Activated CD4-positive, CD25-positive, alpha-beta regulatory T cell treated with anti-CD3 and anti-CD28 coated beads, Interleukin-2, amount 50 U/mL, for 24 hours (primary cell): Measurements from ENCODE around the gene AFDN.

Experiments
- ATAC-seq, 2 donors: fragments of 150-1000 bp; cut with Tn5 transposase; one replicate each; pipeline ENCODE4 v1.10.0; 2021; ENCODE audit warnings: mild to moderate bottlenecking in 1 of 2, moderate library complexity in 1 of 2

Gene AFDN

DNA sequence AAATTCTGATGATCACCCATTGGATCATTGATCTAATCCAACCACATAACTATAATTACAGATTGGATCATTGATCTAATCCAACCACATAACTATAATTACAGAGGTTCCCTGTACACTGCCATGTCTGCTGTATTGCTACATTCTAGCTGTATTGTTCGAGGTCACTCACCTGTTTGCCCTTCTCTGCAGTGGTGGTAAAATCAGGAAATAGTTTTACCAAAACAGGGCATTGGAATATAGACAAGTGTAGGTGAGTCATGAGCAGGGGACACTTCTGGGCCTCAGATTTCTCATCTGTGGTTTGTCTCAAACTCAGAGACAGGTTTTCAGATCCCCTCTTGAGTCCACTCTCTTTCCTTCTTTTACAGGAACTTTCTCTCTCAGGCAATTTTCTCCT, 9.0 kb upstream of the AFDN start:
- no peak for ATAC-seq

DNA sequence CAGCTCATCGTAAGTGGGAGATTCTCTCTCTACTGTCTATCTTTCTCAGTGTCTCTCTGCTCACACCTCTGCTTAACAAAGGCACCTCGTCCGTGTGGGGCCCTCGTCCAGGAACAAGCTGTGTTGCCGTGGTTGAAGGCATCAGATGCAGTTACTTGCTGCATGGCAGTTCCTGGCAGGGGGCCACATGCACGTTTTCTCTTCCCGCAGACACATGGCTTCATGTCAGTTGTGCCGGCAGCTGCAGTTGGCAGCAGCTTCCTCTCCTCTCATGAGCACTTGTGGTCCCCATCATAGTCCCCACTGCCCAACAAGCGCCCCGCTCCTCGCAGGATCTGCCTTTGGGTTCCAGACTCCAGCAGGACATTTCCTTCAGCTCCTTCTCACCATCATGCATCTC, 7.1 kb upstream of the AFDN start:
- no peak for ATAC-seq

DNA sequence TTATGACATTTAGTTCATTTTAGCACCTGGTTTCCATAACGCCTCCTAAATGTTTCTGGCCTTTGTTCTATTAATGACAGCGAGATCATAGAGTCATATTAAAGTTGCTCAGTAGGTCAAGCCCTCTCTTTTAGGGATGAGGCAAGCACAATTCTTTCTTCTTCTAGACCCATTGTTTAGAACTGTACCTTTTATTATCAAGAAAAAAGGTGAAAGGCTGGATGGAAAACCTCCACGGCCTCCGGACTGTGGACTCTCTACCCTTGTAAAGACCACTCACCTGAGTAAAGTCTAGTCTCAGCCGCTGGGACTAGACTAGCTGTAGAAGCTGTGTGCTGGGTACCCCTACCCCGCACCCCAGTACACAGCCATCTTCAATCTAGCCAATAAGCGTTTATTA, 6.0 kb upstream of the AFDN start:
- no peak for ATAC-seq

DNA sequence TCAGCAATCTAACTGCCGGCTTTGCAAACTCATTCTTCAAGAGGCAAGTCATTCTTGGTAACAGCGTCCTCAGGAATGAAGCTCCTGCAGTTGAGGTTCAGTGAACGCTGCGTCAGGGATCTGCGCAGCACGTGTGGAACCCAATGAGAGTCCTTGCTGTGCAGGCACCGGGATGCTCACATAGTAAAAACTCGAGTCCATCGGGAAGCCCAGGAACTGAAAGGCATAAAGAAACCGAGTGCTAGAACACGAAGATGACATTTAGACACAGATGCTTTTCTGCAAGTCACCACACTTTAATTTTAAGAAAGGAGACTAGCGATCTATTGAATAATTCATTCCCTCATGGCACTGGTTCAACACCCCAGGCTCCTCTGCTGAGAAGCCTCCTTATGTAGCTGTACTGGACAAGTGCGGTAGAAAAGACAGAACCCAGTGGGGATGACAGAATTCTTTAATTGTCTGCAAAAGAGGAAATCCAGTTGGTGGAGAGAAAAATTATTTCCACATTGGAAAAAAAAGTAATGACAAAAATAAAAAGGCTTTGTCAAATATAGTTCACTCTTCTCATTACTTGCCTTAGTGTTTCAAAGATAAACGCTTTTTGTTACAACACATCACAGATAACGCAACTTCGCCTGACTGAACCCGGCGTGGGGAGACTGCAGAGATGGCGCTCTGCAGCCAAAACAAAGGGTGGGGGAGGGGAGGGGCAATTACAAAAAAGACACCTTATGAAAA, 1.9 kb upstream of the AFDN start:
- no peak for ATAC-seq

DNA sequence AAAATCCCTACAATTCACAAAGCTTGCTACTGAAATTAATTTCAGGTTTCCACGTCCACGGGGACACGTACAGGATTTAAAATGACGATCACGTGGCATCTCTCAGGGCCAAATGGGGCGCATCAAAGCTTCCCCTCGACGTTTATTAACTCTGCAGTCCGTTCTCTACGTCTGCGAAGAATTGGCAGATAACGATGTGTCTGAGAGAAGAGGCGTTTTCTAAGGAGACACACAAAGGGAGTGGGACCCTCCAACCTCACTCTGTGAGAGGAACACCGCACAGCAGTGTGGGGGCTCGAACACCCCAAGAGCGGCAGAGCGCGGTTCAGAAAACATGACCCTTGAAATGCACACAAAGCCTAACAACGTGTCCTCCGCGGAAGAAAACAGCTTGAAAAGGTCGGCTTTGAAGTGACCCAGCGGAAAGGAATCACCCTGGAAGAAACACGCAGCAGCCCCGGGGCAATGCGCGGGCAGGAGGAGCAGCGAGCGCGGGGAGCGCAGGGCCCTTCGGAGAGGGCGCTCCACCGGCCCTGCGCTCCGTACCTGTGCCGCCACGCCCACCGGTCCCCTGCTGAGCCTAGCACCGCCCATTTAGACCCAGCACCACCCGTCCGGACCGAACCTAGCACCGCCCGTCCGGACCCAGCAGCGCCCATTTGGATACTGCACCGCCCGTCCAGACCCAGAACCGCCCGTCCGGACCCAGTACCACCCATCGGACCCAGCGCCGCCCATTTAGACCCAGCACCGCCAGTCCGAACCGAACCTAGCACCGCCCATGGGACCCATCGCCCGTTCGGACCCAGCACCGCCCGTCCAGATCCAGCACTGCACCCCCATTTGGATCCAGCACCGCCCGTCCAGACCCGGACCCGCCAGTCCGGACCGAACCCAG, 1.1 kb upstream of the AFDN start:
- ATAC-seq: no peak

DNA sequence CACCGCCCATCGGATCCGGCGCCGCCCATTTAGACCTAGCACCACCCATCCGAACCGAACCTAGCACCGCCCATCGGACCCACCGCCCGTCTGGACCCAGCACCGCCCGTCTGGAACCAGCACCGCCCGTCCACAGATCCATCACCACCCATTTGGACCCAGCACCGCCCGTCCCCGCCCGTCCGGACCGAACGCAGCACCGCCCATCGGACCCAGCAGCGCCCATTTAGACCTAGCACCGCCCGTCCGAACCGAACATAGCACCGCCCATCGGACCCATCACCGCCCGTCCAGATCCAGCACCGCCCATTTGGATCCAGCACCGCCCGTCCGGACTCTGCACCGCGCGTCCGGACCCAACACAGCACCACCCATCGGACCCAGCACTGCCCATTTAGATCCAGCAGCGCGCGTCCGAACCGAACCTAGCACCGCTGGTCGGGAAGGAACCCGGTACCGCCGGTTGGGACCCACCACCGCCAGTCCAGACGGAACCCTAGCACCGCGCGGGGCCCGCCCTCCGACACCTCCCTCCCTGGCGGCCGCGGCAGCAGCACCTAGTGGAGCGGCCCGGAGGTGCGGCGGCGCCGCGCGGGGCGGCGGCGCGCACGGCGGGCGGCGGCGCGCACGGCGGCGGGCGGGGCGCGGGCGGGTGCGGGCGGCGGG, 348 bp upstream of the AFDN start:
- ATAC-seq: peak; percentile 87 to 88

DNA sequence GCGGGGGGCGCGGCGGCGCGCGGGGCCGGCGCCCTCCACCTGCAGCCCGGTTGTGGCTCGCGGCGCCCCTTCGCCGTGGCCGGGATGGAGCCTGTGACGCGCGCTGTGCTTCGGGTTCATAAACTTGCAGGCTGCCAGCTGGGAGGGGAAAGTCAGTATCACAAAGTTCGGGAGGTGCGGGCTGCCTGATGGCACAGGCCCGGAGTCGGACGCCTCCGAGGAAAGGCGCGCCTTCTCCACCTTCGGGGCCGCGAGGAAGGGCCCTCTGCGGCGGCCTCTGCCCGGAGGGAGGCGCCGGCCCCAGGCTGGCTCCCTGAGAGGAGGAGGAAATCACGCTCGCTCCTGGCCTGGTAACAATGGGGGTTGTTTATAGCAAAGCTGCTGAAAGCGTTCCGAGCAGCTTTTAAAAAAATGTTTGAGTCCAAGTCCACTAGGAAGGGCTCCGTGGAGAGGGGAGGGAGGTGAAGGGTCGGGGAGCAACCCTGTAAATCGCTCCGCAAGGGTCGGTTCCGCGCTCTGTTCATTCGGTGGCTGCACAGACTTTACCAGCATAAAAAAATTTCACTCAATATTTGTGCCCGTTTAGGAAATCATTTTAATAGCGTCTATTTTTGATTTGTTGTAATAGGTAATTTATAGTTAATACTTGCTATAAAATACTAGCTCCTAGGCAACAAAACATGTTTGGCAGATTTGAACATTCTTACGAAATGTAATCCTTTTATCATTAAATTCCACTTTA, 1.0 kb downstream of the AFDN start:
- ATAC-seq: no peak

DNA sequence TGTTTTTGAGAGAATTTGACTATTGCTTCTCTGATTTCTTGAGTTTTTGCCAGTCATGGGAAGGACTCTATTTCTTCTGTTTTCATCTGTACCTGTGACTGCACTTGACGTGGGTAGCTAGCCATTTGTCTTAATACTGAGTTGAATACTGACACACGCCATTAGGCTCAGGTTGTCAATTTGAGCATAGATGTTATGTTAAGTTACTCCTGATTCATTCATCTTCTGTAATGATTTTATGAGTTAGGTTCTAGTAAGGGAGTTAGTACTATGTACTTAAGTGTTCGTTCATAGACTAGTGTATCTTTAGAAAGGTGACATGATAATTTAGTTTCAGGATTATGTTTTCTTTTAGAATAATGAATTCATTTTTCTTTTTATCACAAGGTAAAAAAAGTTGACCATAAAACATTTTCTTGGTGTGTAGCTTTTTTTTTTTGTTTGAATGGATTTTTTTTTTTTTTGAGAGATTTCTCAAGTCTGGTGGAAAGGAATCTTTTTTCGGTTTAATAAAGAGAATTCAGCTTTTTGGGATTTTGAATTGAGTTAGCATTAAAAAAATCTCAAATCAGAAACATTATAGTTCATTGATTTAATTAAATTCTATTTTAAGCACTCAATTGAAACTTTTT, 1.7 kb downstream of the AFDN start:
- ATAC-seq: no peak

DNA sequence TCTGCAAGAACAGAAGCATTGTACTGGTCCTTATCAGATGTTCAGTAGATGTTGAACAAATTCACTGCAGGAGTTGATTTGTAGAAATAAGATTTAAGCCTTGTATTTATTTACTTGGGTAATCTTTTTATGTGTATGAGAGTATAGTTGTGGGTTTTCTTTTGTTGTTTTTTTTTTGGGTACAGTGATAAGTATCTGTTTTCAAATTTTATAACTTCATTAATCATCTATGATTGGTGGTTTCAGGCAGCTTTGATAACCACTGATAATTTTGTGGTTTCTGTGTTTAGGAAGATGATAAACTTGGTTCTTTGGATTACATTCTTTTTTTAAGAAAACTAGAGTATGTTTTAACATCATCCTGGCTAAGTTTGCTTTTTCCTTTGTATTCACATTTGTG, 2.8 kb downstream of the AFDN start:
- no peak for ATAC-seq

DNA sequence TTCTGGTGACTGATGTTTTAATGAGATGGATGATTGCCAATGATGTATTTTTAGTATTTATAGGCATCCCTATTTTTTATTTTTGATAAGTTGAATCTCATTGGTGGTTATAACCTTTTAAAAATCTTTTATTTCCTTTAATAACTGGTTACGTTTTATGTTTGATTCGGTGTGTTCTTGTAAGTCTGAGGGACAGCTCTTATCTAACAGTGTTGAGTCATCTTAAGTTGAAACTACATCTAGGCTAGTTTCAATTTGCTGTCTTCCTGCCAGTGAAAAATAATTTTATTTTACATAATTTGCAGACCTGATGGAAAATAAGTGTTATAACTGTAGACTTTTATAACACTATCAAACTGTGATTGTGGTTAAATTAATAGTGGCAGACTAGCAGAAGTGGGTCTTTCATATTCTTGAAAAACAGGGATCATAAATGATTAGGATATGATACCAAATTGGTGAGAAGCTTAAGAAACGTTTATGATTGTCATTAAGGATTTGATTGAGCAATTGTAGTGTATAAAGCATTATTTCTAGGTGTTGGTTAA, 4.6 kb downstream of the AFDN start:
- peak; percentile 25 to 31 for ATAC-seq

DNA sequence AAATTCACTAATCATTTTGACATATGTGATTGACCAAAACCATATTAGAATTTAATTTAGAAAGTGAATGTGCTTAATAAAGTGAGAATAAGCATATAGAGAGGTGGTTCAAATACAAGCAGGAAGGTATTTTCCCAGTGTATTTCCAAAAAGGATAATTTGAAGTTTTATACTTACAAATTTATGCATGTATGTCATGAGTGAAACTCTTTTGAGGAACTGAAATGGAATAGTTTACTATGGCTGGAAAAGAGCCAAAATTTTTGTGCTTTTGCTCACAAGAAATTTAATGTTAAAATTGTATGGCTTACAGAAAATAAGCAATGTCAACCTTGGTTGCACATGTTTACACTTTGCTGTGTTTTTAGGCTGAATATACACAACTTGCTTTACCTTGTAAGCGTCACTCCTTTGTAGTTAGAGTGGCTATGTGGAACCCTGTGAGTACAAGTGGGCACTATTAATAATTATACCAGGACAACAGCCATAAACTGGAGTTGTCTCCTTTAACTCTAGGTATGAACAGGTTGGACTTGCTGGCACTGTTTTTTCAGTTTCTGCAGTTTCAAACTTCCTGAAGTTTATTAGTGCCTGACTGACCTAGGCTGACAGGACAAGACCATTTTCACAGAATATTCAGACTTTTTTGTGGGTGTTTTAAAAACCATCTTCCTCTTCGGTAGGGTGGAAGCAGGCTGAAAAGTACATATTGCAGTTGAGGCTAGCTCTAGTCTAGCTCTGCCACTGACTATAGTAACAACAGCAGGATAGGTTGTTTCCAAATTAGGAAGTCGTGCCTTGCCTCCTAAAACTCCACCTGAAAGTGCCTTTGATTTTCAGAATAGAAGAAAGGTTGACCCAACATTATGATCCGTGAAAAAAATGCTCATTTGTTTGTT, 6.0 kb downstream of the AFDN start:
- no peak for ATAC-seq

DNA sequence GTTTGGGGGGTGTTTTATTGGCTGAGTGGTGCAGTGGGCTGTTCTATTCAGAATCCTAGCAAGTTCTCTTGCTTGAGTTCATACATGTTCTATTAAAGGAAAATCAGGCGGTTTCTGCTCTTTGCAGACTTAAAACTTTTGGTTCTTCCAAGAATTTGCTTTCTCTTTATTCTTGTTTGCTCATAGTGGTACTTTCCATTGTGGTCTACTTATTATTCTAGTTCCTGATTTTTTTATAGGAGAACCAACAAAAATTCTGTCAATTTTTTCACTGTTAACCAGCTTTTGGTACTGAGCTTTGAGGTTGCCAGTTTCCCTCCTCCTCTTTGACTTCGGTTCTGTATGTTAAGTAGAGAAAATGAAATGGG, 6.7 kb downstream of the AFDN start:
- peak in 1 of 2 donors; percentile 16 for ATAC-seq

DNA sequence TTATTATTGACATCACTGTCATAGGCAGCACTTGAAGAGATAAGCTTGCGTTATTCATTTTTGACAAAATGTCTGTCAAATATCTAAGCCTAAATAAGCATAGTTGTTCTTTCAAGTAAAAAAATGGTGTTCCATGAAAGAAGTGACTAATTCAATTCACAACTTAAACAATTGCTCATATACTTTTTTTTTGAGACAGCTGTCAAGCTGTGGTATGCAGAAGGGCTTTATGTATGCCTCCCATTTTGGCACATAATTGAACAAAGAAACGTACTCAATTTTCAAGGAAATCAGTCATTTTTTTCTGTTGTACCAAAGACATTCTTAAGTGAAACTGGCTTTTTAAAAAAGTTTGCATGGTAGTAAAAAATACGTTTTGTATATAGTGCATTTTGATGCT, 8.5 kb downstream of the AFDN start:
- no peak for ATAC-seq

DNA sequence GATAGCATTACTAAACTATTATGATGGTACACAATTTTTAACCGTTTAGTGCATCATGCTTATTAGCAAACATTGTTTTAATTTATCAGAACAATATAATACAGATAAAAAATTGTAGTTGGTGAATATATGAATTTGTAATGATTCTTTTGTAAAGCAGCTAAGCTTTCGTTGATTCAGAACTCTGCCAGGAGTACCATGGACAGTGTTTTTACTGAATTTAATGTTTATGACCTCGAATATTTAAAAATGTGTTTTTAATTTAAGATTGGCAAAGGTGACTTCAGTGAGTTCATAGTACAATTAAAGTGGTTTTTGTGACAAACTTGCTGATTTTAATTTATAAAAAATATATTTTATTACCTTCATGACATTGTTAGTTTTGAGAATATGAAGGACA, 10.0 kb downstream of the AFDN start:
- no peak for ATAC-seq

DNA sequence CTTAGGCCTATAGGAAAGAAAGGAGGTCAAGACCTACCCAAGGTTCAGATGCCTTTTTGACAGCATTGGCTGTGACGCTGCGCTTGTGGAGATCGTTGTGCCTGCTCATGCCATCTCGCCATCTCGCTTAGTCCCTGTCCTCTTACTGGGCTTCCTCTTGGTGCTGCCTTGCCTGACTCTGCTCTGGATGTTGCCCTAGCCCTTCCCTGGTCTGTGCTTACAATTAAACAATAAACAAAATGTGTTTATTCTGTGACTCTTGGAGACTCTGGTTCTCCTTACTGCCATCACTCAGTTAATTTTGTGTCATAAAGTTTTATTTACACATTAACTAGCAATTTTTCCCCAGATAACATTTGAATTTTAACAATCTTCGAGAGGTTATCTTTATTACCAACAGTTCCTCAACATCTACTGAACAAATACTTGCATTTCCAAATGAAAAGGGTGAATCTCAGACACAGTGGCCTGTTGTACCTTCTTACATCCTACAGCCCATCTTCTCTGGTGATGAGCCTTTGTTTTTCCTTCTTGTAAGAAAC, 11.6 kb downstream of the AFDN start:
- no peak for ATAC-seq

DNA sequence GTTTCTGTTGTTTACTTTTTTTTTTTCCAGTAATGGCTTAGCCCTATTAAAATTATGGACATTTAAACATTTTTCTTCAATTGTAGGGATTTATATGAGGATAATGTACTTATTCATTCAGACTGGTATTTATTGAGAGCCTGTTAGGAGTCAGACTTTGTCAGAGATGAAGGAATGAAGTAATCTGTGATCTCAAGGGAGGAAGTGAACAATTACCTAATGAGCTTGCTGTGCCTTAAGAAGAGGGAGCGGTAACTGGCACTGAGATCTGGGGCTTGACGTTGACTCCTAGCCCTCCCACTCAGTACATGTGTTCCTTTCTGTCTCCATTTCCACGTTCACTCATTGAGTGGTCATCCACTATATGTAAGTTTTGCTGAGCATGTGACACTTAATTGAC, 12.6 kb downstream of the AFDN start:
- no peak for ATAC-seq

DNA sequence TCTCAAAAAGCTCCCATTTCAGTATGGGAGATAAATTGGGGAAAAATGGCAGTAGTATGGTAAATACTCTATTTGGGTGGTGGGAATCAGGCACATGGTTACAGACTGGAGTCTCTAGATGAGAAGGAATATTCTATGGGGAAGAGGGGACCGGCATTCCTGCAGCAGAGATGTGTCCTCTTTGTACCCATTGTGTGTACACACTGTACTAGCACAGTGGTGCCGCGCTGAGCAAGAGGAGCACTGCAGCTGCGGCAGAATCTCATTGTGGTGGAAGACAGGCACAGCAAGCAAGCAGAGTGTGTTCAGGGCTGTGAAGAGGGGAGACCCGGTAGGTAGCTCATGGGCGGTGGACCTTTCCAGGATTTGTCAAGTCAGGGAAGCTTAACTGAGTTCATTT, 13.0 kb downstream of the AFDN start:
- ATAC-seq: no peak

DNA sequence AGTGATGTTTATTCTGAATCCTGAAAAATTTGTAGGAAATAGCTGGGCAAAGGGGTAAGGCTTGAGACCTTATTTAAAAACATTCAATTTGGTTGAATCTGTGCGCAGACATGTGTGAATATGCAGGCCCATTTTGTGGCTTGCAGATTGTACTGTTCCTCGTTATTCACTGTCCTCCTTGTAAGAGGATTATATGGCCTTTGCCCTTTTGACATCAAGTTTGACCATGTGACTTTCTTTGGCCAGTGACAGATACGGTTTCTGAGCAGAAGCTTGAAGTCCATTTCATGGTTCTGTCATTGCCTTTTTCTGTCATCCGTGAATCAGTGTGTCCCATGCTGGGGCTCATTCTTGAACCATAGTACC, 13.4 kb downstream of the AFDN start:
- ATAC-seq: no peak

DNA sequence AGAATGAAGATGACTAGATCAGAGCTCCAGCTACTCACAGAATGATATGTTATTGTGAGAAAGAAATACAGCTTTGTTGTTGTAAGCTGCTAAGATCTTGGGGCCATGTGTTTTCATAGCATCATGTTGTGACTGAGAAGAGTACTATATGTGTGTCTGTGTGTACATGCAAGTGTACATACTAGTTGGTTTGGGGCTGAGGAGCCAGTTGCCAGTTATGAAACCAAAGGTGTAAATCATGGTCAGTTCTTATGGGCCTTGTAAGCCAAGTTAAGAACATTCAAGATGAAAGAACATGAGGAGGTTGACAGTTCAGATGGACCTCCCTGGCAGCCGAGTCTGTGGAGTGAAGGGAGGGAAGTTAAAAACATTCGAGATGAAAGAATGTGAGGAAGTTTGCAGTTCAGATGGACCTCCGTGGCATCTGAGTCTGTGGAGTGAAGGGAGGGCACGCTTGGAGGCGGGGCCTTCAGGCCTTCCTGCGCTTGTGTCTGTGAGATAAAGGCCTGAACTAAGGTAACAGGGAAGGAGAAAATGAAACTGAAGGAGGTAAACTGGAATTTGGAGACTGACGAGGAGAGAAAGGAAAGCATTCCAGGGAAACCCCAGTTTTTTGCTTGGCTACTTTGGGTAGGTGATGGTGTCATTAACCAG, 13.9 kb downstream of the AFDN start:
- ATAC-seq: no peak

DNA sequence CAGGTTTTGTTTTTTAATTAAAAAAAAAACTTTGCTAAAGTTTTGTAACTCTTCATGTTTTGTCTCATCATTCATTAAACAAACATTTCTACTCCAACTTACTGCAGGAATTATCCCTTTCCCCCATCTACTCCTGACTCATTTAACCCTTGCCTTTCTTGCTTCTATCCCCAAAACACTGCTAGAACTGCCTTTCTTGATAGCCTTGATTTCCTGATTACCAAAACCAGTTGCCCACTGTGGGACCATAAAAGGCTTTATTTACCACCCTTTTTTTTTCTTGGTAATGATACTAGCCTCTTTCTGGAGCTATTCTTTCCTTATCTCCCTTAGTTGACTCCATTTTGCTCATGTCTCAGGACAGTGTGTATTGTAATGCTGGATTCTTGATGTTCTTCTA, 15.3 kb downstream of the AFDN start:
- no peak for ATAC-seq
